Measurements from ENCODE around the gene GNG7. TPM values are rescaled to one million over a fixed set of nuclear protein-coding genes. Genes with fewer than 3 reads are reported as not detected.

GNG7 gene
- total RNA-seq, 1 donor from 2014 or later, result 7.7 TPM

- Mint-ChIP-seq H3K4me1 (ENCODE audit: unreplicated experiment) (peaks cover 4% of the 10 kb centered on the region), H3K27me3 (ENCODE audit: unreplicated experiment) (peaks cover 2% of the 10 kb centered on the region), H3K36me3 (ENCODE audit: low read depth, unreplicated experiment) (peaks cover 30% of the 10 kb centered on the region), H3K4me3 (ENCODE audit: unreplicated experiment) (peak overlapping the region; percentile 42), H3K27ac (ENCODE audit: unreplicated experiment) (no peak overlapping the region), H3K9me3 (ENCODE audit: unreplicated experiment) (no peaks in the 10 kb centered on the region)
- TF ChIP-seq CTCF (IDR thresholded peaks at IDR 0.05; ENCODE audit: unreplicated experiment), result no peak
- DNase-seq (ENCODE audit: low spot score), result no peak
Measured at GRCh38 chr19:2735374-2735773, 32.9 kb upstream of the GNG7 start.

- no peak for TF ChIP-seq CTCF (IDR thresholded peaks at IDR 0.05; ENCODE audit: unreplicated experiment)
- Mint-ChIP-seq H3K4me1 (ENCODE audit: unreplicated experiment) (peaks cover 4% of the 10 kb centered on the region), H3K4me3 (ENCODE audit: unreplicated experiment) (peak overlapping the region; percentile 47), H3K27ac (ENCODE audit: unreplicated experiment) (no peak overlapping the region), H3K27me3 (ENCODE audit: unreplicated experiment) (peaks cover 2% of the 10 kb centered on the region), H3K36me3 (ENCODE audit: low read depth, unreplicated experiment) (peaks cover 30% of the 10 kb centered on the region), H3K9me3 (ENCODE audit: unreplicated experiment) (no peaks in the 10 kb centered on the region)
- no peak for DNase-seq (ENCODE audit: low spot score)
Measured at GRCh38 chr19:2734589-2735288, 32.2 kb upstream of the GNG7 start.

DNA sequence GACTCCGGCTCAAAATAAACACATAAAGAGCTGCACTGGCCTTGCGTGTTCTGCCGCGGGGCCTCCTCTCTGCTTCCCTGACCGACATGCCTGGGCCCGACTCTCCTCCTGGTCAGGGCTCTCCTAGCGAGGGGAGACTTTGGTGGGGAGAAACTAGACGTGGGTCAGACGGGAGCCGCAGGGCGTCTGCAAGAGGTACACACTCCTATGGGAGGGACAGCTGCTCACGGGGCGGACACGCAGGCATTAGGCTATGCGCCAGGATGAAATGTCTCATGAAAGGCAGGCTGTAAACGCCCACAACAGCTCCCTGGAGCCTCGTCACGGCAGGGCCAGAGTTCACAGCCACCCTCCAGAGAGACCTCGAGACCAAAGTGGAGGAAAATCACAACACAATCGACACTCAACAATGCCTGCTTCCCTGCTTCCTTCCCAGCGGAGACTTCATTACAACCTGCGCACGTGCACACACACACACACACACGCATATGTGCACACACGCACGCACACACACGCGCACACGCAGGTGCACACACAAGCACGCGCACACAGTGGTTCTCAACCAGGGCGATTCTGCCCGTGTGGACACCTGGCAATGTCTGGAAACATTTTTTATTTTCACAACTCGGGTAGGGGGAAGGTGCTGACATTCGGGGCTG, 31.6 kb upstream of the GNG7 start:
- Mint-ChIP-seq H3K4me3 (ENCODE audit: unreplicated experiment) (peak overlapping the region; percentile 47), H3K27me3 (ENCODE audit: unreplicated experiment) (peaks cover 2% of the 10 kb centered on the region), H3K4me1 (ENCODE audit: unreplicated experiment) (peaks cover 1% of the 10 kb centered on the region), H3K36me3 (ENCODE audit: low read depth, unreplicated experiment) (peaks cover 30% of the 10 kb centered on the region), H3K27ac (ENCODE audit: unreplicated experiment) (no peak overlapping the region), H3K9me3 (ENCODE audit: unreplicated experiment) (no peaks in the 10 kb centered on the region)
- TF ChIP-seq CTCF (IDR thresholded peaks at IDR 0.05; ENCODE audit: unreplicated experiment), result no peak
- no peak for DNase-seq (ENCODE audit: low spot score)

- no peak for TF ChIP-seq CTCF (IDR thresholded peaks at IDR 0.05; ENCODE audit: unreplicated experiment)
- no peaks in the 10 kb centered on the region for H3K4me1 Mint-ChIP-seq (ENCODE audit: unreplicated experiment)
- H3K4me3 Mint-ChIP-seq (ENCODE audit: unreplicated experiment), result no peak overlapping the region
- peaks cover 2% of the 10 kb centered on the region for H3K27me3 Mint-ChIP-seq (ENCODE audit: unreplicated experiment)
- no peak for DNase-seq (ENCODE audit: low spot score)
- H3K27ac Mint-ChIP-seq (ENCODE audit: unreplicated experiment), result no peak overlapping the region
- no peaks in the 10 kb centered on the region for H3K9me3 Mint-ChIP-seq (ENCODE audit: unreplicated experiment)
- peaks cover 30% of the 10 kb centered on the region for H3K36me3 Mint-ChIP-seq (ENCODE audit: low read depth, unreplicated experiment)
Measured at GRCh38 chr19:2732883-2733282, 30.4 kb upstream of the GNG7 start.

DNA sequence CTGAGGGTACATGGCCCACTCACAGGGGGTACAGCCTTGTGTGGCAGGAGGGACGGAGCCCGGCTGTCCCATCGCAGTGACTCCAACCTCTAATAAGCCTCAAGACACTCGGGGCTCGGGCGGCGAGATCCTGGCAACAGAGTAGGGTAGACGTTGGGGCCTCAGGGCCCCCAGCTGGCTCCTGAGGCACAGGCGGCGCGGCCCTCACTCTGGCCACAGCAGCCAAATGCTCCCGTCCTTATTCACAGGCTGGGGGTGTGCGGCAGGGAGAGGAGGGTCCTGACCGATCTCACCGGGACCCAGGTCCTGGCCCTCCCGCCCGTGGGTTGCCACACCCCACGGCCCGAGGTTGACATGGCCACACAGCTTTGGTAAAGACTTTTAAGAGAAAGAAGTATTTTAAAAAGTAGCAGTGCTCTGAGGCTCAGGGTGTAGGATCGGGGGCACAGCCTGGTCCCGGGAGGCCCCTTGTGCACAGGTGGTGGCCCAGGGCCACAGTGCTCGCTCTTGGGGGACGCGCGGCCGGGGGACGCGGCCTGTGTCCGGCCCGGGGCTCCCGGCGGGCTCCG, 29.7 kb upstream of the GNG7 start:
- peaks cover 2% of the 10 kb centered on the region for H3K27me3 Mint-ChIP-seq (ENCODE audit: unreplicated experiment)
- H3K36me3 Mint-ChIP-seq (ENCODE audit: low read depth, unreplicated experiment), result peaks cover 27% of the 10 kb centered on the region
- no peak for TF ChIP-seq CTCF (IDR thresholded peaks at IDR 0.05; ENCODE audit: unreplicated experiment)
- no peaks in the 10 kb centered on the region for H3K4me1 Mint-ChIP-seq (ENCODE audit: unreplicated experiment)
- no peaks in the 10 kb centered on the region for H3K9me3 Mint-ChIP-seq (ENCODE audit: unreplicated experiment)
- H3K27ac Mint-ChIP-seq (ENCODE audit: unreplicated experiment), result no peak overlapping the region
- H3K4me3 Mint-ChIP-seq (ENCODE audit: unreplicated experiment), result no peak overlapping the region
- DNase-seq (ENCODE audit: low spot score), result no peak

Data from endothelial cell (in vitro differentiated cells).